ENCODE data around the gene CLNS1A.

CLNS1A gene

GRCh38 chr11:77637345-77638165 is at the start of gene CLNS1A:
Gene CLNS1A (minus strand): TSS chr11:77637794. CDS start chr11:77637714, 80 bp downstream.
- peak; percentile 91 for DNase-seq (ENCODE audit: low spot score)

- no peak for DNase-seq (ENCODE audit: low spot score)
Measured at GRCh38 chr11:77687088-77687487, 49.5 kb upstream of the CLNS1A start.

- DNase-seq (ENCODE audit: low spot score) = no peak
Measured at GRCh38 chr11:77677138-77677537, 39.5 kb upstream of the CLNS1A start.

GRCh38 chr11:77672264-77672663 is 34.7 kb upstream of the CLNS1A start:
- DNase-seq (ENCODE audit: low spot score) = peak; percentile 48

GRCh38 chr11:77669848-77670511 is 32.4 kb upstream of the CLNS1A start:
- no peak for DNase-seq (ENCODE audit: low spot score)

GRCh38 chr11:77668760-77669159 is 31.2 kb upstream of the CLNS1A start:
- peak; percentile 11 for DNase-seq (ENCODE audit: low spot score)

GRCh38 chr11:77665240-77665965 is 27.8 kb upstream of the CLNS1A start:
- no peak for DNase-seq (ENCODE audit: low spot score)

- DNase-seq (ENCODE audit: low spot score) = no peak
Measured at GRCh38 chr11:77661670-77662069, 24.1 kb upstream of the CLNS1A start.

- no peak for DNase-seq (ENCODE audit: low spot score)
Measured at GRCh38 chr11:77660947-77661346, 23.4 kb upstream of the CLNS1A start.

GRCh38 chr11:77658213-77659013 is 20.8 kb upstream of the CLNS1A start:
- DNase-seq (ENCODE audit: low spot score) = peak; percentile 53

GRCh38 chr11:77656362-77656761 is 18.8 kb upstream of the CLNS1A start:
- DNase-seq (ENCODE audit: low spot score) = no peak

- DNase-seq (ENCODE audit: low spot score) = no peak
Measured at GRCh38 chr11:77654770-77655434, 17.3 kb upstream of the CLNS1A start.

- no peak for DNase-seq (ENCODE audit: low spot score)
Measured at GRCh38 chr11:77650123-77650522, 12.5 kb upstream of the CLNS1A start.

GRCh38 chr11:77647654-77648305 is 10.2 kb upstream of the CLNS1A start:
- peak; percentile 43 for DNase-seq (ENCODE audit: low spot score)

- DNase-seq (ENCODE audit: low spot score) = no peak
Measured at GRCh38 chr11:77644887-77645286, 7.3 kb upstream of the CLNS1A start.

- no peak for DNase-seq (ENCODE audit: low spot score)
Measured at GRCh38 chr11:77642228-77642627, 4.6 kb upstream of the CLNS1A start.

- peak; percentile 10 for DNase-seq (ENCODE audit: low spot score)
Measured at GRCh38 chr11:77636731-77637344, 756 bp downstream of the CLNS1A start.

- peak; percentile 24 for DNase-seq (ENCODE audit: low spot score)
Measured at GRCh38 chr11:77633926-77634325, 3.7 kb downstream of the CLNS1A start.

- no peak for DNase-seq (ENCODE audit: low spot score)
Measured at GRCh38 chr11:77630157-77630710, 7.4 kb downstream of the CLNS1A start.

- DNase-seq (ENCODE audit: low spot score) = peak; percentile 33
Measured at GRCh38 chr11:77619576-77620198, 17.9 kb downstream of the CLNS1A start.
